ENCODE results near the gene PBRM1.

GRCh38 chr3:52633786-52634185 is 51.9 kb downstream of the PBRM1 start:
- TF ChIP-seq CTCF (IDR thresholded peaks at IDR 0.05) (no peak), EZH2phosphoT487 (IDR thresholded peaks at IDR 0.05) (no peak)

Measured in neural progenitor cell (in vitro differentiated cells).